Measurements from ENCODE around the gene RBM23.

GRCh38 chr14:22875003-22875747 is 43.8 kb downstream of the RBM23 start:
- TF ChIP-seq EZH2 (IDR thresholded peaks at IDR 0.05; ENCODE audit: low read depth, low read length, severe bottlenecking) (no peak), POLR2AphosphoS5 (IDR thresholded peaks at IDR 0.05; ENCODE audit: low read depth, low read length) (no peak), RAD21 (IDR thresholded peaks at IDR 0.05 in 1 of 2, conservative IDR thresholded peaks at IDR 0.05 in 1 of 2; ENCODE audit: low read depth in 2 of 2, low read length in 2 of 2) (no peak), PHF8 (conservative IDR thresholded peaks at IDR 0.05; ENCODE audit: low read depth, low read length) (no peak), POLR2A (IDR thresholded peaks at IDR 0.05; ENCODE audit: control extremely low read depth in 1 of 2, low read depth in 2 of 2, low read length in 2 of 2) (no peak), TAF1 (IDR thresholded peaks at IDR 0.05; ENCODE audit: low read depth, low read length) (no peak), CREB1 (IDR thresholded peaks at IDR 0.05) (no peak), CEBPB (IDR thresholded peaks at IDR 0.05; ENCODE audit: low read depth, low read length) (no peak), KDM1A (IDR thresholded peaks at IDR 0.05; ENCODE audit: borderline replicate concordance, low read length) (no peak), SP1 (IDR thresholded peaks at IDR 0.05; ENCODE audit: low read depth, low read length) (no peak)
- TF ChIP-seq, protein P1, sequence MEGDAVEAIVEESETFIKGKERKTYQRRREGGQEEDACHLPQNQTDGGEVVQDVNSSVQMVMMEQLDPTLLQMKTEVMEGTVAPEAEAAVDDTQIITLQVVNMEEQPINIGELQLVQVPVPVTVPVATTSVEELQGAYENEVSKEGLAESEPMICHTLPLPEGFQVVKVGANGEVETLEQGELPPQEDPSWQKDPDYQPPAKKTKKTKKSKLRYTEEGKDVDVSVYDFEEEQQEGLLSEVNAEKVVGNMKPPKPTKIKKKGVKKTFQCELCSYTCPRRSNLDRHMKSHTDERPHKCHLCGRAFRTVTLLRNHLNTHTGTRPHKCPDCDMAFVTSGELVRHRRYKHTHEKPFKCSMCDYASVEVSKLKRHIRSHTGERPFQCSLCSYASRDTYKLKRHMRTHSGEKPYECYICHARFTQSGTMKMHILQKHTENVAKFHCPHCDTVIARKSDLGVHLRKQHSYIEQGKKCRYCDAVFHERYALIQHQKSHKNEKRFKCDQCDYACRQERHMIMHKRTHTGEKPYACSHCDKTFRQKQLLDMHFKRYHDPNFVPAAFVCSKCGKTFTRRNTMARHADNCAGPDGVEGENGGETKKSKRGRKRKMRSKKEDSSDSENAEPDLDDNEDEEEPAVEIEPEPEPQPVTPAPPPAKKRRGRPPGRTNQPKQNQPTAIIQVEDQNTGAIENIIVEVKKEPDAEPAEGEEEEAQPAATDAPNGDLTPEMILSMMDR (IDR thresholded peaks at IDR 0.05; ENCODE audit: control extremely low read depth in 1 of 3, insufficient read depth in 1 of 3, low read depth in 1 of 3, low read length in 3 of 3) = no peak
